Duodenal mucosa (tissue), 2 donors: Measurements from ENCODE around the gene CCND2.

Experiments used
- H3K27ac ChIP-seq: one replicate; pipeline ENCODE4 v1.7.0; 2013; ENCODE audit warnings: low read depth, low read length
- H3K27me3 ChIP-seq, 2 donors: one replicate each; pipeline ENCODE4 v1.7.0; 2013; ENCODE audit warnings: low read length in 2 of 2, control low read depth in 1 of 2; ENCODE audit not compliant: insufficient read depth in 2 of 2, control insufficient read depth in 1 of 2
- H3K36me3 ChIP-seq, 2 donors: one replicate each; pipeline ENCODE4 v1.7.0; 2013; ENCODE audit warnings: low read length in 2 of 2, control low read depth in 1 of 2; ENCODE audit not compliant: insufficient read depth in 2 of 2, control insufficient read depth in 1 of 2
- H3K4me1 ChIP-seq, 2 donors: one replicate each; pipeline ENCODE4 v1.7.0; 2013; ENCODE audit warnings: low read length in 2 of 2, control low read depth in 1 of 2; ENCODE audit not compliant: insufficient read depth in 2 of 2, control insufficient read depth in 1 of 2
- H3K4me3 ChIP-seq, 2 donors: one replicate each; pipeline ENCODE4 v1.7.0; 2013; ENCODE audit warnings: low read length in 2 of 2, low read depth in 1 of 2
- H3K9ac ChIP-seq, 2 donors: one replicate each; pipeline ENCODE4 v1.7.0; 2013; ENCODE audit warnings: low read length in 2 of 2, low read depth in 1 of 2
- H3K9me3 ChIP-seq, 2 donors: one replicate each; pipeline ENCODE4 v1.7.0; 2013; ENCODE audit warnings: low read length in 2 of 2, control low read depth in 1 of 2; ENCODE audit not compliant: control insufficient read depth in 1 of 2

The CCND2 gene

DNA sequence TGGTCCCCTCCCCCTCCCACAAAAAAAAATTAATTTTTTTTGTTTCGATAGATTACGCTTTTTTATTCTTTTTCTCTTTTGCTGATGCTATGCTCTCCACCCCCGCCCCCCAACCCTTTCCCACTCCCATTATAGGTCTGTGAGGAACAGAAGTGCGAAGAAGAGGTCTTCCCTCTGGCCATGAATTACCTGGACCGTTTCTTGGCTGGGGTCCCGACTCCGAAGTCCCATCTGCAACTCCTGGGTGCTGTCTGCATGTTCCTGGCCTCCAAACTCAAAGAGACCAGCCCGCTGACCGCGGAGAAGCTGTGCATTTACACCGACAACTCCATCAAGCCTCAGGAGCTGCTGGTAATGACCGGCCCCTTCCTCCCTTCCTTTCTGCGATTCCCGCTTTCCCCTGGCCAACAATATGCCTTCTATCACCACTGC, 2.3 kb downstream of the CCND2 start:
- Histone ChIP-seq H3K4me3 (peak overlapping the region; percentile 91 to 98), H3K4me1 (peaks cover 55 to 64% of the 10 kb centered on the region in 2 donors), H3K9ac (peak overlapping the region; percentile 56 to 88), H3K9me3 (no peaks in the 10 kb centered on the region), H3K27me3 (no peaks in the 10 kb centered on the region), H3K36me3 (peaks cover 17 to 34% of the 10 kb centered on the region in 2 donors), H3K27ac (peak overlapping the region; percentile 11)

DNA sequence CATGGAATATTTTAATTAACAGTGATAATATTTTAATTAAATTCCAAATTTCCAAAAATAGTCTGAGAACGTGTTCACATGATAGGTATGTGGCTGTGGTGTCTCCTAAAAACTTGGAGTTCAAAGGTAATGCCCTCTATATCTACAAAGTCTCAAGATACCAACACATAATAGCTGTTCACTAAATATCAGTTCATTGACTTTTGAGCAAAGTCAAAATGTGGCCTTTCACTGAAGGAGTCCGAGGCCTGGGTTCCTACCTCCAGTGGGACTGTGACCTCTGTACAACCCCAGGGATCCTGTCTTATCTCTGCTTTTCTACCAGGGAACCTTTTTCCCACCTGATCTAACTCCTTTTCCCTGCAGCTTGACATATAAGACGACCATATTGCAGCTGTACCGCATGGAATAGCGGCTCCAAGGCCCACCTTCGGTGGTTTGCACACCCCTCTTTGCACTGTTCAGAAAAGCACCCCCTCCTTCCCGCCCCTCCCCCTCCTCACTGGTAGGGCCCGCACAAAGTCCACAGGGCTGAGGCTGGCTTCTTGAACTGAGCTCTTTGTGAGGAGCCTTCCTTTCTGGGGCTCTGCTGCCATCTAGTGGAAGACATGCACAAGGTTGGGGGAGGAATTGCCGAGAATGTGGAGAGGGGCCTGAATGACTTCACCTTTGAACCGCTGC, 3.1 kb downstream of the CCND2 start:
- peaks cover 22 to 42% of the 10 kb centered on the region in 2 donors for H3K36me3 ChIP-seq
- H3K9ac ChIP-seq = peak overlapping the region; percentile 17 to 56
- peaks cover 61 to 68% of the 10 kb centered on the region in 2 donors for H3K4me1 ChIP-seq
- H3K27me3 ChIP-seq = no peaks in the 10 kb centered on the region
- no peak overlapping the region for H3K27ac ChIP-seq
- no peaks in the 10 kb centered on the region for H3K9me3 ChIP-seq
- peak overlapping the region; percentile 91 to 98 for H3K4me3 ChIP-seq

DNA sequence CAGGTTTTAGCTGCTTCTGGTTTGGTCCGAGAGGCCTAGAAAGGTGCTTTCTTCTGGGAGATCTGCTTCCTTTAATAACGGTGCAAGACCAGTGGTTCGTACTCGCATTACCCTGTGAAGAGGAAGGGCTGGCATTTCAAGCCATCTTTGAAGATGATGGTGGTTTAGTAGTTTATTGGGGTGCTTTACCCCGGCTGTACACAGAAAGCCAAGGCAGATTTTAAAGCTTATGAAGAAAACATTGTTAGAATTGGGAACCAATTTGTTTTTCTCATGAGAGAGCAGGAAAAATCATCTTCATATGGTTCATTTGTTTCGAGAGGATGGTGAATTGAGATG, 3.6 kb downstream of the CCND2 start:
- Histone ChIP-seq H3K27me3 (no peaks in the 10 kb centered on the region), H3K9ac (no peak overlapping the region), H3K9me3 (no peaks in the 10 kb centered on the region), H3K4me1 (peaks cover 60 to 68% of the 10 kb centered on the region in 2 donors), H3K4me3 (peak overlapping the region; percentile 57 to 91), H3K36me3 (peaks cover 25 to 47% of the 10 kb centered on the region in 2 donors), H3K27ac (no peak overlapping the region)

GRCh38 chr12:4277857-4278256, 4.3 kb downstream of the CCND2 start:
- peaks cover 58 to 68% of the 10 kb centered on the region in 2 donors for H3K4me1 ChIP-seq
- no peaks in the 10 kb centered on the region for H3K9me3 ChIP-seq
- peak overlapping the region in 1 of 2 donors; percentile 6 for H3K9ac ChIP-seq
- no peak overlapping the region for H3K27ac ChIP-seq
- no peaks in the 10 kb centered on the region for H3K27me3 ChIP-seq
- H3K36me3 ChIP-seq = peaks cover 29 to 54% of the 10 kb centered on the region in 2 donors
- H3K4me3 ChIP-seq = peak overlapping the region in 1 of 2 donors; percentile 17

DNA sequence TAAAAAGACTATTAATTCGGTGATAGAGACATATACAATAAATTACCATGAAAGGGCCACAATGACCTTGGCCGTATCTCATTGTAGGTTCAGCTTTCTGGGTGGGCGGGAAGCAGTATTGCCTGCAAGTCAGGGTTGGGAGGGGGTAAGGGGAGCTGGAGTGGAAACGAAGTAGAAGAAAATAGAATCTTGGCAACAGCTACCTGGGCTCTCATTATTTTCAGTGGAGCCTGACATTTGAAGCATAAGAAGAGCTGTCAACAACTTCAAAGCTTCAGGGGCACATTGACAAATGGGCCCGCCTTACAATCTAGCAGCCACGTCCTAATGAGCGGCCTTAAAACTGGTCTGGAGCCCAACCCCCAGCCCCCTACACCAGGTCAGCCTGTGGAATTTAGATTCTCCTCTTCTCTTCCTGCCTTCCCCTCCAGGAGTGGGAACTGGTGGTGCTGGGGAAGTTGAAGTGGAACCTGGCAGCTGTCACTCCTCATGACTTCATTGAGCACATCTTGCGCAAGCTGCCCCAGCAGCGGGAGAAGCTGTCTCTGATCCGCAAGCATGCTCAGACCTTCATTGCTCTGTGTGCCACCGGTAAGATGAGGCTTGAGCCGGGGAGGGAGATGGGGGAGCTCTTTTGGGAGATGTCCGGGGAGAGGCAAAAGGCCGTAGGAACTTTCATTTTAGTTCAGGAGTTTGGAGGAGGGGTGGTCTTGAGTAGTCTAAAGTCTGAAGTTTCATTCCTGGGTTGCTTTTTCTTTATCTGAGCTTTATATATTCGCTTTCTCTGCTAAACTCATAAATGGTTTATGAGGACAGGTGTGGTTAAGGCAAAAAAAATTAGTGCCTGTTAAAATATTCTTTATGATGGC, 5.0 kb downstream of the CCND2 start:
- H3K9me3 ChIP-seq = no peaks in the 10 kb centered on the region
- peaks cover 36 to 61% of the 10 kb centered on the region in 2 donors for H3K36me3 ChIP-seq
- peak overlapping the region in 1 of 2 donors; percentile 6 for H3K9ac ChIP-seq
- H3K27ac ChIP-seq = no peak overlapping the region
- H3K4me3 ChIP-seq = peak overlapping the region; percentile 17 to 24
- no peaks in the 10 kb centered on the region for H3K27me3 ChIP-seq
- peaks cover 61 to 65% of the 10 kb centered on the region in 2 donors for H3K4me1 ChIP-seq

DNA sequence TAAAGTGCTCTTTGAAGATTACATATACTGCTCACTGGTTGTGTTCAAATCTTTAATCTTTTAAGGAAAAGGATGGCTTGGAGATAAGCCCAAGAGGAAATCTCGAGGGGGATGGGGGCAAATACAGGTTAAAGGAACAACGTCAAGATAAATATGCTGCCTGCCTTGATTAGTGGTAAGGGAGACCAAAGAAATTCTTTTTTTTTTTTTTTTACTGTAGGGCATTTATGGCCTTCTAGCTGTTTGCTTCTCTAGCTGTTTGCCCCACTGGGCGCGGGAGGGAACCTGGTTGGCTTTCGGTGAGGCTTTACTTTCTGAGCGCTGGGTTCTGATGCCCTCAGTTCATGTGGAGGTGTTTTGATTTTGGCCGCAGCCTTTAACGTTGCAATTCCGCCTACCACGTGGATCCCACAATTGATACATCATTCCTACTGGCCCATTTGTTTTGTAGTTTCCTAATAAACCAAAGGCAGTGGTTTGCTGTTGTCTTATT, 5.7 kb downstream of the CCND2 start:
- H3K27ac ChIP-seq = no peak overlapping the region
- H3K4me3 ChIP-seq = no peak overlapping the region

DNA sequence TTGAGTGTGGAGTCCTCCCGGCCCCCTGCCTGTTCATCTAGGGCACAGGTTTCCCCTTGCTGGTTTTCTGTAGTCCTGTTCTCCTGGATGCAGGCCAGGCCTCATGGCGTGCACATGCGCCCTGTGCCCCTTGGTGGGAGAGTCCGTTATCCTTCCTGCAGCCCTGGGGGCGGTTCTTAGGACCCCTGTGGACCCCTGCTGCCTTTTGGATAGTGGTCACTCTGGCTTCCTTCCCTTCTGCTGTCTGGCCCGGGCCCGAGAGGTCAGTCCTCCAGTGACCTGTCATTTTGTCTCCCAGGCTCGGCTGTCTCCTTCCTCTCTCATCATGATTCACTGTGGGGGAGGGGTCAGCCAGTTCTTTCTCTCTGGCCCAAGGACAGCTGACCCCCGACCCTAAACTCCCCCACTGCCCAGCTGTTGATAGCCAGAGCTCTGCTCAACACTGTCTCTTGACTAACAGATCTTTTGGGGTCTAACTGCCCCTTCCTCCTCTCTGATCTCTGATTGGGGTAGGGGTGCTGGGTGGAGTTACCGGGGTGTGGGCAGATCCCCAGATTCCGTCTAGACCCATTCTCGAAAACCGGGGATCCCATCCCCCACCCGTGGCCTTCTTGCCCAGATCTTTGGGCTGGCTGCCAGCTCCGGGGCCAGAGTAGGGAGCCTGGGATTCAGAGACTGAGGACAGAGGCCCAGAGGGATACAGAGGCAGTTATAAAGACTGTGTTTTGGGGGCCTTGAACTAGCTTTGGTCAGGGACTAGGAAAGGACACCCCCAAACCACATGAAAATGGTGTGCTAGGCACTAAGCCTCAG, 7.0 kb downstream of the CCND2 start:
- no peaks in the 10 kb centered on the region for H3K27me3 ChIP-seq
- peak overlapping the region; percentile 13 to 22 for H3K9ac ChIP-seq
- H3K9me3 ChIP-seq = no peaks in the 10 kb centered on the region
- peak overlapping the region; percentile 5 to 11 for H3K4me3 ChIP-seq
- peaks cover 40 to 79% of the 10 kb centered on the region in 2 donors for H3K36me3 ChIP-seq
- H3K27ac ChIP-seq = peak overlapping the region; percentile 36
- peaks cover 68% of the 10 kb centered on the region in 2 donors for H3K4me1 ChIP-seq

More for the DNA sequence above, 5.7 kb downstream of the CCND2 start:
- Histone ChIP-seq H3K4me1 (peaks cover 65% of the 10 kb centered on the region in 2 donors), H3K27me3 (no peaks in the 10 kb centered on the region), H3K36me3 (peaks cover 37 to 68% of the 10 kb centered on the region in 2 donors), H3K9ac (peak overlapping the region; percentile 1 to 12), H3K9me3 (no peaks in the 10 kb centered on the region)

DNA sequence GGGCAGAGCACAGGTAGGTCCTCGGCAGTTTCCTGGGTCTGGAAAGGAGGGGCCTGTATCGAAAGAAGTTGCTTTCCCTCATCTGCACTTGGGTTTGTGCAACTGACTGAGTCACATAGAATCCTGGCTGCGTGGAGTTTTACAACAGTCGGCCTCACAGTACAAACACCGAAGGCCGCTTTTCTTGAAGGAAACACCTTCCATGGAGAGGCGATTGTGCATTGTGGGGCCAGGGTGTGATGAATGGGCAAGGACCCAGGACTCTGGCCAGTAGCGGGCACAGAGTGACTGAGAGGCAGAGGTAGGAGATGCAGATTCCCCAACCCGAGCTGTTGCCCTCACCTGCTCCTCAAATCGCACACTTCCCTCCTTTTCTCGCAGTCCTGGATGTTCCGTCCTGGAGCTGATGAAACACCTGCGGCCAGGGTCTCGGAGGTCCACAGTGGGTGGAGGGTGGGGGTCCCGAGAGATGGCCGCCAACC, 7.7 kb downstream of the CCND2 start:
- H3K36me3 ChIP-seq = peaks cover 47 to 85% of the 10 kb centered on the region in 2 donors
- peak overlapping the region; percentile 13 to 22 for H3K9ac ChIP-seq
- no peaks in the 10 kb centered on the region for H3K9me3 ChIP-seq
- H3K4me3 ChIP-seq = peak overlapping the region; percentile 5 to 11
- H3K4me1 ChIP-seq = peaks cover 71 to 74% of the 10 kb centered on the region in 2 donors
- H3K27me3 ChIP-seq = no peaks in the 10 kb centered on the region
- peak overlapping the region; percentile 36 for H3K27ac ChIP-seq

- no peak overlapping the region for H3K27ac ChIP-seq
- peaks cover 49 to 93% of the 10 kb centered on the region in 2 donors for H3K36me3 ChIP-seq
- H3K4me3 ChIP-seq = no peak overlapping the region
- H3K9me3 ChIP-seq = no peaks in the 10 kb centered on the region
- no peaks in the 10 kb centered on the region for H3K27me3 ChIP-seq
- H3K9ac ChIP-seq = no peak overlapping the region
- H3K4me1 ChIP-seq = peaks cover 73 to 76% of the 10 kb centered on the region in 2 donors
Measured at GRCh38 chr12:4282103-4282891, 8.7 kb downstream of the CCND2 start.
